Liver (tissue), 3 donors: ENCODE data around the gene ANKRD11.

ENCODE experiments used
- CTCF ChIP-seq: fragments of 150-350 bp; IDR thresholded peaks from 2 replicates; pipeline ENCODE4 v1.5.1; 2017; ENCODE audit warnings: improper control_type of control experiment, low read depth, low read length; ENCODE audit not compliant: missing input control
- GABPA ChIP-seq, 2 donors: IDR thresholded peaks in 1 of 2; conservative IDR thresholded peaks in 1 of 2; 2 replicates each; pipeline ENCODE4 v1.6.1; 2016; ENCODE audit warnings: antibody characterized with exemption in 2 of 2, mild to moderate bottlenecking in 1 of 2, moderate library complexity in 1 of 2
- RAD21 ChIP-seq, 2 donors: IDR thresholded peaks; 2 replicates each; pipeline ENCODE4 v1.6.1; 2016; ENCODE audit warnings: antibody characterized with exemption in 2 of 2, mild to moderate bottlenecking in 2 of 2
- REST ChIP-seq: IDR thresholded peaks from 2 replicates; pipeline ENCODE4 v1.6.1; 2016; ENCODE audit warnings: antibody characterized with exemption, mild to moderate bottlenecking
- YY1 ChIP-seq: IDR thresholded peaks from 2 replicates; pipeline ENCODE4 v1.6.1; 2016; ENCODE audit warnings: antibody characterized with exemption, mild to moderate bottlenecking
- donor health status: healthy.
- donor health status: healthy.

- TF ChIP-seq CTCF: no peak
- no peak for TF ChIP-seq YY1
- no peak for TF ChIP-seq REST
- no peak for TF ChIP-seq RAD21 (IDR thresholded peaks at IDR 0.05)
- no peak for TF ChIP-seq GABPA (IDR thresholded peaks at IDR 0.05 in 1 of 2, conservative IDR thresholded peaks at IDR 0.05 in 1 of 2)
Observed at GRCh38 chr16:89498839-89499238, 8.5 kb upstream of the ANKRD11 start.
